Esophagus squamous epithelium (tissue), 4 donors: ENCODE results near the gene CDK2.

ENCODE experiments used
- POLR2A ChIP-seq, 4 donors: fragments of 450-650 bp; IDR thresholded peaks; one replicate each; pipeline ENCODE4 v1.6.1; 2017; ENCODE audit warnings: antibody characterized with exemption in 4 of 4, mild to moderate bottlenecking in 4 of 4, moderate library complexity in 3 of 4
- TF ChIP-seq, protein P1 (sequence below), 6 experiments: fragments of 450-650 bp in 4 of 6; fragments of 200-600 bp in 2 of 6; sonication (generic) in 2 of 6; IDR thresholded peaks; one replicate each; pipeline ENCODE4 v1.5.1; 2016 to 2019; ENCODE audit warnings: antibody characterized with exemption in 6 of 6, mild to moderate bottlenecking in 4 of 6, moderate library complexity in 4 of 6

DNA sequence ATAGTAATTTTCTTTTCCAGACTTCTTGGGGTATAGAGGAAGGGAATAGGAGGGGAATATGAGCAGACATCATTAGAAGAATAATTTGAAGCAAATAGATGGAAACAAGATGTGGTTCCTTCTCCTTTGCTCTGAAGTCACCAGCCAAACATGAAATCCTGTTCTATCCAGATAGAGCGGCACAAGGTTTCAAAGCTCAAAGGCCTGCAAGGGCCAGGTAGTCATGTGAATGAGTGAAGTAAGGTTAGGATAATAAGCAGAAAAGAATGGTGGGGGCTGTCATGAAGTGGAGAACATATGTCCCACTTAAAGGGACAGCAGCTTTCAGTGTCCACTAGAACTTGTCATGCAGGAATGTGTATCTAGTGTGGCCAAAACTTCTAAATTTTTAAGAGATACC is 51.7 kb downstream of the CDK2 start:
- TF ChIP-seq, protein P1, sequence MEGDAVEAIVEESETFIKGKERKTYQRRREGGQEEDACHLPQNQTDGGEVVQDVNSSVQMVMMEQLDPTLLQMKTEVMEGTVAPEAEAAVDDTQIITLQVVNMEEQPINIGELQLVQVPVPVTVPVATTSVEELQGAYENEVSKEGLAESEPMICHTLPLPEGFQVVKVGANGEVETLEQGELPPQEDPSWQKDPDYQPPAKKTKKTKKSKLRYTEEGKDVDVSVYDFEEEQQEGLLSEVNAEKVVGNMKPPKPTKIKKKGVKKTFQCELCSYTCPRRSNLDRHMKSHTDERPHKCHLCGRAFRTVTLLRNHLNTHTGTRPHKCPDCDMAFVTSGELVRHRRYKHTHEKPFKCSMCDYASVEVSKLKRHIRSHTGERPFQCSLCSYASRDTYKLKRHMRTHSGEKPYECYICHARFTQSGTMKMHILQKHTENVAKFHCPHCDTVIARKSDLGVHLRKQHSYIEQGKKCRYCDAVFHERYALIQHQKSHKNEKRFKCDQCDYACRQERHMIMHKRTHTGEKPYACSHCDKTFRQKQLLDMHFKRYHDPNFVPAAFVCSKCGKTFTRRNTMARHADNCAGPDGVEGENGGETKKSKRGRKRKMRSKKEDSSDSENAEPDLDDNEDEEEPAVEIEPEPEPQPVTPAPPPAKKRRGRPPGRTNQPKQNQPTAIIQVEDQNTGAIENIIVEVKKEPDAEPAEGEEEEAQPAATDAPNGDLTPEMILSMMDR (IDR thresholded peaks at IDR 0.05): no peak
- TF ChIP-seq POLR2A (IDR thresholded peaks at IDR 0.05): no peak
